HEK293T (cell line): ENCODE results near the gene TAF5L.

ENCODE experiments used
- ARNT ChIP-seq: fragments of 450-650 bp; IDR thresholded peaks from 2 replicates; pipeline ENCODE4 v1.6.1; 2017; ENCODE audit warnings: mild to moderate bottlenecking
- BHLHE40 ChIP-seq: fragments of 450-650 bp; IDR thresholded peaks from 2 replicates; pipeline ENCODE4 v1.6.1; 2016; ENCODE audit warnings: mild to moderate bottlenecking, moderate library complexity, borderline replicate concordance
- CTBP1 ChIP-seq: fragments of 450-650 bp; IDR thresholded peaks from 2 replicates; pipeline ENCODE4 v1.6.1; 2016; ENCODE audit warnings: borderline replicate concordance
- FOXK2 ChIP-seq: fragments of 450-650 bp; IDR thresholded peaks from 2 replicates; pipeline ENCODE4 v1.6.1; 2016; ENCODE audit warnings: mild to moderate bottlenecking
- FOXM1 ChIP-seq: fragments of 450-650 bp; IDR thresholded peaks from 2 replicates; pipeline ENCODE4 v1.6.1; 2017; ENCODE audit warnings: mild to moderate bottlenecking, borderline replicate concordance
- HDGF ChIP-seq: fragments of 450-650 bp; IDR thresholded peaks from 2 replicates; pipeline ENCODE4 v1.6.1; 2017; ENCODE audit warnings: antibody characterized with exemption, borderline replicate concordance
- LEF1 ChIP-seq: fragments of 450-650 bp; IDR thresholded peaks from 2 replicates; pipeline ENCODE4 v1.6.1; 2017; ENCODE audit warnings: mild to moderate bottlenecking, borderline replicate concordance
- NFRKB ChIP-seq: fragments of 450-650 bp; IDR thresholded peaks from 2 replicates; pipeline ENCODE4 v1.6.1; 2016; ENCODE audit warnings: mild to moderate bottlenecking, moderate library complexity
- SUZ12 ChIP-seq: fragments of 450-650 bp; IDR thresholded peaks from 2 replicates; pipeline ENCODE4 v1.6.1; 2016; ENCODE audit warnings: mild to moderate bottlenecking

DNA sequence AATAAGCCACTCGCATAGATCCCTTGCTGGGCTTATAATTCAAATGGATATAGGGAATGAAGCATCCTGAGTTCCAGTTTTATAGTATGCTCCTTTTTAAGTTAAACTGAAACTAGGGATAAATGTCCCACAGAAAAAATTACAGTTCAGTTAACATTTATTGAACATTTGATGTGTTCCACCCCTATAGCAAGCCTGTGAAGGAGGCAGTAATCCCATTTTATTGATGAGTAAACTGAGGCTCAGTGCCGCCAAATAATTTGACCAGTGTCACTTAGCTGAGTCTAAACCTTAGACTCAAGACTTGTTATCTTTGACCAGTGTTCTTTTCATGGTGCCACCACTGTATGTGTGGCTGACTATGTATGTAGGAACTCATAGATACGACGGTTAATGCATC is 22.5 kb upstream of the TAF5L start:
- TF ChIP-seq ARNT (no peak), LEF1 (no peak), NFRKB (no peak), HDGF (no peak), CTBP1 (no peak), BHLHE40 (no peak), SUZ12 (no peak), FOXM1 (no peak), FOXK2 (no peak)
